ENCODE data around the gene GPR171.

The GPR171 gene

GRCh38 chr3:151219056-151219455 is 16.0 kb upstream of the GPR171 start:
- Histone ChIP-seq H3K36me3 (peaks cover 0 to 17% (median 0%) of the 10 kb centered on the region in 11 experiments; a peak in 7 of 22 replicates), H3K4me2 (no peak overlapping the region), H3K4me1 (peaks cover 0 to 10% (median 1%) of the 10 kb centered on the region in 10 experiments; a peak in 4 of 20 replicates), H3K9ac (no peak overlapping the region), H3K27me3 (no peaks in the 10 kb centered on the region), H3K9me3 (replicated peaks in 1 of 11) (peaks cover 16 to 32% (median 26%) of the 10 kb centered on the region in 11 experiments; a peak in 21 of 22 replicates), H3K27ac (no peak overlapping the region), H4K20me1 (no peaks in the 10 kb centered on the region), H3K4me3 (no peak overlapping the region)
- TF ChIP-seq Cebpa-rat (IDR thresholded peaks at IDR 0.05), result no peak

GRCh38 chr3:151218136-151218535 is 15.1 kb upstream of the GPR171 start:
- Histone ChIP-seq H3K27me3 (no peaks in the 10 kb centered on the region), H3K9ac (no peak overlapping the region), H3K4me1 (peaks cover 0 to 15% (median 1%) of the 10 kb centered on the region in 10 experiments; a peak in 5 of 20 replicates), H3K27ac (no peak overlapping the region), H3K36me3 (peaks cover 0 to 17% (median 0%) of the 10 kb centered on the region in 11 experiments; a peak in 7 of 22 replicates), H3K4me3 (no peak overlapping the region), H4K20me1 (no peaks in the 10 kb centered on the region), H3K9me3 (replicated peaks in 1 of 11) (peaks cover 16 to 30% (median 24%) of the 10 kb centered on the region in 11 experiments; a peak in 21 of 22 replicates), H3K4me2 (no peak overlapping the region)
- no peak for TF ChIP-seq Cebpa-rat (IDR thresholded peaks at IDR 0.05)

- Histone ChIP-seq H3K27ac (no peak overlapping the region), H4K20me1 (no peaks in the 10 kb centered on the region), H3K9me3 (replicated peaks in 1 of 11) (peaks cover 9 to 20% (median 16%) of the 10 kb centered on the region in 11 experiments; a peak in 21 of 22 replicates), H3K9ac (no peak overlapping the region), H3K36me3 (peaks cover 0 to 16% (median 0%) of the 10 kb centered on the region in 11 experiments; a peak in 7 of 22 replicates), H3K27me3 (no peaks in the 10 kb centered on the region), H3K4me2 (peak overlapping the region in 1 of 11 experiments; percentile 9; a peak in 1 of 22 replicates), H3K4me1 (peaks cover 0 to 17% (median 1%) of the 10 kb centered on the region in 10 experiments; a peak in 5 of 20 replicates), H3K4me3 (no peak overlapping the region)
- no peak for TF ChIP-seq Cebpa-rat (IDR thresholded peaks at IDR 0.05)
These were observed 13.9 kb upstream of the GPR171 start for GRCh38 chr3:151216641-151217607.

- Histone ChIP-seq H3K36me3 (no peaks in the 10 kb centered on the region), H3K9ac (no peak overlapping the region), H3K4me1 (peaks cover 0 to 30% (median 4%) of the 10 kb centered on the region in 10 experiments; a peak in 11 of 20 replicates), H3K27ac (no peak overlapping the region), H3K4me3 (no peak overlapping the region), H4K20me1 (no peaks in the 10 kb centered on the region), H3K4me2 (0 out of 22 replicates have a peak overlapping the region, but pooled peaks of 2 of the 11 experiments have one; percentile 2 to 9), H3K27me3 (no peaks in the 10 kb centered on the region), H3K9me3 (replicated peaks in 1 of 11) (no peaks in the 10 kb centered on the region)
- TF ChIP-seq Cebpa-rat (IDR thresholded peaks at IDR 0.05), result no peak
These were observed 11.4 kb upstream of the GPR171 start for GRCh38 chr3:151214459-151214858.

- no peak for TF ChIP-seq Cebpa-rat (IDR thresholded peaks at IDR 0.05)
- peaks cover 0 to 30% (median 4%) of the 10 kb centered on the region in 10 experiments; a peak in 11 of 20 replicates for H3K4me1 ChIP-seq
- no peak overlapping the region for H3K9ac ChIP-seq
- H3K4me2 ChIP-seq, result 0 out of 22 replicates have a peak overlapping the region, but pooled peaks of 2 of the 11 experiments have one; percentile 2 to 9
- no peaks in the 10 kb centered on the region for H3K9me3 ChIP-seq (replicated peaks in 1 of 11)
- H4K20me1 ChIP-seq, result no peaks in the 10 kb centered on the region
- H3K27ac ChIP-seq, result no peak overlapping the region
- H3K4me3 ChIP-seq, result no peak overlapping the region
- H3K36me3 ChIP-seq, result no peaks in the 10 kb centered on the region
- no peaks in the 10 kb centered on the region for H3K27me3 ChIP-seq
These were observed 10.9 kb upstream of the GPR171 start for GRCh38 chr3:151213881-151214280.

- Histone ChIP-seq H3K4me1 (peaks cover 0 to 30% (median 4%) of the 10 kb centered on the region in 10 experiments; a peak in 11 of 20 replicates), H3K9me3 (replicated peaks in 1 of 11) (no peaks in the 10 kb centered on the region), H3K9ac (no peak overlapping the region), H3K4me3 (no peak overlapping the region), H4K20me1 (no peaks in the 10 kb centered on the region), H3K4me2 (peak overlapping the region in 1 of 11 experiments; percentile 23; a peak in 1 of 22 replicates), H3K27ac (no peak overlapping the region), H3K27me3 (no peaks in the 10 kb centered on the region), H3K36me3 (no peaks in the 10 kb centered on the region)
- no peak for TF ChIP-seq Cebpa-rat (IDR thresholded peaks at IDR 0.05)
These were observed 10.1 kb upstream of the GPR171 start for GRCh38 chr3:151213151-151213550.

- Histone ChIP-seq H3K27ac (peak overlapping the region in 2 of 11 experiments; percentile 8 to 22; a peak in 2 of 22 replicates), H3K36me3 (no peaks in the 10 kb centered on the region), H4K20me1 (no peaks in the 10 kb centered on the region), H3K4me3 (no peak overlapping the region), H3K9ac (no peak overlapping the region), H3K4me2 (peak overlapping the region in 5 of 11 experiments; percentile 20 to 67 (median 52); a peak in 7 of 22 replicates), H3K27me3 (no peaks in the 10 kb centered on the region), H3K9me3 (replicated peaks in 1 of 11) (no peaks in the 10 kb centered on the region), H3K4me1 (peaks cover 0 to 26% (median 4%) of the 10 kb centered on the region in 10 experiments; a peak in 11 of 20 replicates)
- no peak for TF ChIP-seq Cebpa-rat (IDR thresholded peaks at IDR 0.05)
These were observed 7.8 kb upstream of the GPR171 start for GRCh38 chr3:151210676-151211381.

- peaks cover 0 to 26% (median 4%) of the 10 kb centered on the region in 10 experiments; a peak in 13 of 20 replicates for H3K4me1 ChIP-seq
- no peaks in the 10 kb centered on the region for H3K36me3 ChIP-seq
- H3K9ac ChIP-seq, result no peak overlapping the region
- no peak overlapping the region for H3K4me3 ChIP-seq
- no peak overlapping the region for H3K27ac ChIP-seq
- H3K9me3 ChIP-seq (replicated peaks in 1 of 11), result no peaks in the 10 kb centered on the region
- no peak overlapping the region; a peak in 1 of 22 replicates for H3K4me2 ChIP-seq
- no peaks in the 10 kb centered on the region for H4K20me1 ChIP-seq
- no peaks in the 10 kb centered on the region for H3K27me3 ChIP-seq
- no peak for TF ChIP-seq Cebpa-rat (IDR thresholded peaks at IDR 0.05)
These were observed 6.6 kb upstream of the GPR171 start for GRCh38 chr3:151209654-151210053.

All from BLaER1 treated with 17β-estradiol and CSF1 and Interleukin-3, amounts not matched to agents 10 nM and 100 nM (cell line).